ENCODE measurements around the gene CNOT3.
"Not testable (repeated sequence)": the region's sequence is repeated elsewhere in the genome, so short reads cannot be mapped to it uniquely, and the experiment has no call there.

CNOT3 gene

DNA sequence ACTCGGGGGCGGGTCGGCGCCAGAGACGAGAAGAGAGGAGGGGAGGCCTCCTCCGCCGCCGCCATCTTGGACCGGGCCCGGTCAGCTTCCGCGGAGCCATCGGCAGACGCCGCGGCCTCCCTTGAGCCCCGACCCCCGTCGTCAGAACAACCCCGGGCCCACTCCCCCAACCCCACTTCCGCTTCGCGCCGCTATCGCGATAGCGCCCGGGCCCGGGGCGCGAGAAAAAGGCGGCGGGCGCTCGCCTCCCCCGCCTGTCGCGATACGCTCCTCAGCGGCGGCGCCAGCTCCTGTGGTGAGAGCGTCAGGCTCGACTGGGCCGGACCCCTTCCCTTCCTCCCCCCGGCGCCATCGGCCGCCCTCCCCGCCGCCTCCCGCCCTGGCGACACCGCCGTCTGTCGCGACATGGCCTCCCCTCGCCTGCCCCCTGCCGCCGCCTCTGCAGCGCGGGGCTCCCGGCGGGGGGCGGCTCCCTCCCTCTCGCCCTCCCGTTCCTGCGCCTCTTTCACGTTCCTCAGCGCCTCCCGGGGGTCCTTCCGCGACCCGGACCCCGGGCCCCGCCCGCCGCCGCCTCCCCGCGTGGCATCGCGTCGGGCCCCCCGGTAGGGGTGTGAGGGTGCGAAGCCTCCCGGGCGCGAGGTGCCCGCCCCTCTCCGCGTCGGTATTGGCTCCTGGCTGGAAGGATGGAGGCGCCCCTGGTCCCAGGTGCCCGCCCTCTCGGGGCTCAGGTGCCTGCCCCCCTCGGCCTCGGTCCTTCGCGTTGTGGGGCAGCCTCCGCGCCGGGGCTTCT, at the start of gene CNOT3:
TSS of gene CNOT3 (plus strand) at position 64 of the 790 bp plus-strand sequence. CDS start 5,217 bp downstream, outside the sequence.
- DNase-seq: no peak

DNA sequence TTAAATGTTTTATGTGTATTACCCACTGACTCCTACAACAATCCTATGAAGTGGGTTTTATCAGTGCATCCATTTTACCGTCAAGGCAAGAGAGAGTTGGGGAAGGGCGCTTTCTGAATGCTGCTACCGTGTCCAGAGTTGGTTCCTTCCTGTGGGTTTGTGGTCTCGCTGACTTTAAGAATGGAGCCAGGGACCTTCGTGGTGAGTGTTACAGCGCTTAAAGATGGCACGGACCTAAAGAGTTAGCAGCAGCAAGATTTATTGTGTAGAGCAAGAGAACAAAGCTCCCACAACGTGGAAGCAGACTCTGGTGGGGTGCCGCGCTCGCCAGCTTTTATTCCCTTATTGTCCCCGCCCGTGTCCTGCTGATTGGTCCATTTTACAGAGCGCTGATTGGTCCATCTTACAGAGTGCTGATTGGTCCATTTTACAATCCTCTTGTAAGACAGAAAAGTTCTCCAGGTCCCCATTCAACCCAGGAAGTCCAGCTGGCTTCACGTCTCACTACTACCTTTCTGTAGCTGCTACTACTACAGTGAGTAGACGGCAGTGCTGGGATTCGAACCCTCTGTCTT, 43.0 kb upstream of the CNOT3 start:
- DNase-seq: no peak

DNA sequence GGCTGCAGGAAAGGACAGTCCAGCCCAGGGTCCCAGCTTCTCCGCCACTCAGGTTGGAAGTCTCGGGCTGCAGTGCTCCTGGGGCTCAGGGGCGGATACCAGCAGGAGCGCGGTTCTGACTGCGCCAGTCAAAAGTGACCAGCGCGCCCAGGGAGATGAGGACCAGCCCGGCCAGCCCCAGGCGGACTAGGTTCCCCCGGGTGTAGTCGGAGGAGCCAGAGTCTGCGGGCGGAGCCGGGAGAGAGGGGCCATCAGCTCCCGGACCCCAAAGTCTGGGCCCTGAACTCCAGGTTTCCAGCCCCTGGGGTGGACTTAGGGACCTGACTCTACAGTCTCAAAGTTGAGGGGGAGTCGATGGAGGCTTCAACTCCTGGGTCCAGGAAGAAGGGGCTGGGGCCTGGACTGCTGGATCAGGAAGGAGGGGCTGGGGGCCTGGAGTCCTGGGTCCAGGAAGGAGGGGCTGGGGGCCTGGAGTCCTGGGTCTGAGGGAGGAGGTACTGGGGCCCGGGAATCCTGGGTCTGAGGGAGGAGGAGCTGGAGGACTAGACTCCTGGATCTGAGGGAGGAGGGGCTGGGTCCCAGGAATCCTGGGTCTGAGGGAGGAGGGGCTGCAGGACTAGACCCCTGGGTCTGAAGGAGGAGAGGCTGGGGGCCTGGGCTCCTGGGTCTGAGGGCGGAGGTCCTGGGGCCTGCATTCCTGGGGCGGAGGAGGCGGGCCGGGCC, 42.3 kb upstream of the CNOT3 start:
- no peak for DNase-seq

DNA sequence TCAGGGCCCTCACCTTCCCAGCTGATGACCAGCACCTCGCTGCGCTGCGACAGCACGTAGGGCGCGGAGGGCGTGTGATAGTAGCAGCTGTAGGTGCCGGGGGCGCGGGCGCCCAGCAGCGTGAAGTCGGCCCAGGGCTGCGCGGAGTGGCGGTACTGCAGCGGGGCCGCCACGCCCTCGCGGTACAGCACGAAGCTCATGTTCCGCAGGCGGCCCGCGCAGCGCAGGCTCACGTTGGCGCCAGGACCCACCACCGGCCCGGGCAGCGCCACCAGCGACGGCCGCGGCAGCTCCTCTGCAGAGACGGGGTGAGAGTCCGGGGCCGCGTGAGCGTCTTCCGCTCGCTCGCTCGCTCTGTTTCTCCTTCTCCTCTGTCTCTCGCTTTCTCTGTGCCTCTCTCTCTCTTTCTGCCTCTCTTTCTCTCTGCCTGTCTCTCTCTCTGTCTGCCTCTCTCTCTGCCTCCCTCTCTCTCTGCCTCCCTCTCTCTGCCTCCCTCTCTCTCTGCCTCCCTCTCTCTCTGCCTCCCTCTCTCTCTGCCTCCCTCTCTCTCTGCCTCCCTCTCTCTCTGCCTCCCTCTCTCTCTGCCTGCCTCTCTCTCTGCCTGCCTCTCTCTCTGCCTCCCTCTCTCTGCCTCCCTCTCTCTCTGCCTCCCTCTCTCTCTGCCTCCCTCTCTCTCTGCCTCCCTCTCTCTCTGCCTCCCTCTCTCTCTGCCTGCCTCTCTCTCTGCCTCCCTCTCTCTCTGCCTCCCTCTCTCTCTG, 41.5 kb upstream of the CNOT3 start:
- not testable (repeated sequence) for DNase-seq

DNA sequence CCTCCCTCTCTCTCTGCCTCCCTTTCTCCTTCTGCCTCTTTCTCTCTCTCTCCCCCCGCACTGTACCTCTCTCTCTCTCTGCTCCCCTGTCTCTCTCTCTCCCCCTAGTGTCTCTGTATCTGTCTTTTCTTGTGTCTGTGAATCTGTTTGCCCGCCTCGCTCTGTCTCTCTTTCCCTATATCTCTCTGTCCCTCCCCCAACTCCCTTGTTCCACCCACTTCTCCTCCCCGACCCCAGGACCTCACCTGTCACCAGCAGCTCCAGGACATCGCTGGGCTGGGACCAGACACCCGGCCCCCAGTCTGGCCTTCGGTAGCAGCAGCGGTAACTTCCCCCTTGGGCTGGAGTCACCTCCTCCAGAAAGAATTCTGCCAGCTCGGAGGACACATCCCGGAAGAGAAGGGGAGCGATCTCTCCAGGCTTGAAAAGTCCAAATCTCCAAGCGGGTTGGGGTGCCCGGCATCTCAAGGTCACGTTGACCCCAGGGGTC, 40.9 kb upstream of the CNOT3 start:
- no peak for DNase-seq

DNA sequence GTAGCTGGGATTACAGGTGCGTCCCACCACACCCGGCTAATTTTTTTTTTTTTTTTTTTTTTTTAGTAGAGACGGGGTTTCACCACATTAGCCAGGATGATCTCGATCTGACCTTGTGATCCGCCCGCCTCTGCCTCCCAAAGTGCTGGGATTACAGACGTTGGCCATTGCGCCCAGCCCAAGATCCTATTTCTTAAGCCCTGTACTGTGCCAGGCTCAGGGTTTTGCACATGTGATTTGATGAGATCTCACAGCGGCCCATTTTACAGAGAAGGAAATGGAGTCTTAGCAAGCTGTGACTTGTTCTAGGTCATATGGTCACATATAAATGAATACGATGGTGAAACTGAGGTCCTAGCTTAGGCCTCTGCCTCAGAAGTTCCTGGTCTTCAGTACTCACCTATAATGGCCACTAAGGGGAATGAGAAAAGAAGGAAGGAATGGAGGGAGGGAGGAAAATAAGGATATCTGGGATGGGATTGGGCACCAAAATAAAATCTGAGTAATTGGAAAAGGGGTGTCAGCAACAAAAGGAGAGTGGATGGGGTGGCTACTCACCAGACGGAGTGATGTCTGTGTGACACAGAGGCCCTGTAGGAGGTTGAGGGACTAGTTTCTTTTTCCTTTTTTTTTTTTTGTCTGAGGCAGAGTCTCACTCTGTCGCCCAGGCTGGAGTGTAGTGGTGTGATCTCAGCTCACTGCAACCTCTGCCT, 38.2 kb upstream of the CNOT3 start:
- DNase-seq: no peak

DNA sequence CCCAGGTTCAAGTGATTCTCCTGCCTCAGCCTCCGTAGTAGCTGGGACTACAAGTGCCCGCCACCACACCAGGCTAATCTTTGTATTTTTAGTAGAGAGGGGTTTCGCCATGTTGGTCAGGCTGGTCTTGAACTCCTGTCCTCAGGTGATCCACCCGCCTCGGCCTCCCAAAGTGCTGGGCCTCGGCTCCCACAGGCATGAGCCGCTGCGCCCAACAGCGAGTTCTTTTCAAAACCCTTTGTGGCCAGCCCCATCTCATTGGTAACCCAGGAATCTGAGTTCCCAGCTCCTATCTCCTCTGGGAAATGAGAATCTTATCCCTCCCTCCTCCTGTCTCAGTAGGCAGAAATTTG, 37.7 kb upstream of the CNOT3 start:
- DNase-seq: not testable (repeated sequence)

DNA sequence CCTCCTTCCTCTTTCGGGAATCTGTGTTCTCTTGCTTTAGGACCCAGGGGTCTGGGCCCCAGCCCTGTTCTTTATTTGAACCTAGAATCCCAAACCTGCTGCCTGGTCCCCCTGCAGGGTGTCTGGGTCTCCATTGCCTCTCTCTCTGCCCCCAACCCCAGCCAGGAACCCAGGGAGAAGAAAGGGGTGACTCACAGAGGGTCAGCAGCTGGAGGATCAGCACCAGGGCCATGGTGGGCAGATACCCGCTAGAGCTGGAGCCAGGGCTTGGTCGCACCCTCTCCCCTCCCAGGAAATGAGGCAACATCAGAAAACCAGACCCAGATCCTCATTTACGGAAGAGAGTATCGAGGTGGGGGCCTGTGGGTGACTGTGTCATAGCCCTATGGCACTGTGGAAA, 37.0 kb upstream of the CNOT3 start, which contains the start of gene OSCAR:
TSS of gene OSCAR (minus strand) at position 243 of the 400 bp plus-strand sequence. CDS start at position 232, 11 bp downstream.
- DNase-seq: no peak

DNA sequence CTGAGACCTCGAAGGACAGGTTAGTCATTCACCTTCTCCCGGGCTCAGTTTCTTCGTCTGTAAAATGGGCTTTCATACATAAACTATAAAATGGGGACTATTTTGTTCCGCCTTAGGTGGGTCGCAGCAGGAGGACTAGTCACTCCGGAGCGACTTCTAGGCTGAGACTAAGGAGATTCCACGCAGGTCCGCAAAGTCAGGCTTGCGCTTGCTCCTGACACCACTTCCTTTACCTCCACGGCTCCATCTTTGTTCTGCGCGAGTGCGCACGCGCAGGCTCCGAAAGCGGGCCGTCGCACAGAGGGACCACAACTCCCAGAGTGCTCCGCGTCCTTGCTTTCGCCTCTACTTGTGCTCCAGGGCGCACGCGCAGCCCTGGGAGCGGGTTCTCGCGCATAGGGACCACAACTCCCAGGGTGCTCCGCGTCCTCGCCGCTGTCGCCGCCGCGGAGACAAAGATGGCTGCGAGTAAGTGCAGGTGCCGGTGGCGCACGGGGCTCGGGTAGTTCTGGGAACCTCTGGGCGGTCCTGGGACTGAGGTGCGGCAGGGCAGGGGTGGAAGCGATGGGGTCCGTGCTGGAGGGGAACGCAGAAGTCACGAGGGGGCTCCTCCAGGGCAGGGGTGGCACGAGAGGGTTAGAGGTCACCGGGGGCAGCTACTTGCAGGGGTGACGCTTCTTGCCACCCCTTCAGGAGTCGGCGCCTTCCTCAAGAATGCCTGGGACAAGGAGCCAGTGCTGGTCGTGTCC, 35.0 kb upstream of the CNOT3 start, which contains the start of gene NDUFA3:
TSS of gene NDUFA3 (plus strand) at position 435 of the 749 bp plus-strand sequence. CDS start at position 459, 24 bp downstream.
- peak; percentile 94 for DNase-seq

DNA sequence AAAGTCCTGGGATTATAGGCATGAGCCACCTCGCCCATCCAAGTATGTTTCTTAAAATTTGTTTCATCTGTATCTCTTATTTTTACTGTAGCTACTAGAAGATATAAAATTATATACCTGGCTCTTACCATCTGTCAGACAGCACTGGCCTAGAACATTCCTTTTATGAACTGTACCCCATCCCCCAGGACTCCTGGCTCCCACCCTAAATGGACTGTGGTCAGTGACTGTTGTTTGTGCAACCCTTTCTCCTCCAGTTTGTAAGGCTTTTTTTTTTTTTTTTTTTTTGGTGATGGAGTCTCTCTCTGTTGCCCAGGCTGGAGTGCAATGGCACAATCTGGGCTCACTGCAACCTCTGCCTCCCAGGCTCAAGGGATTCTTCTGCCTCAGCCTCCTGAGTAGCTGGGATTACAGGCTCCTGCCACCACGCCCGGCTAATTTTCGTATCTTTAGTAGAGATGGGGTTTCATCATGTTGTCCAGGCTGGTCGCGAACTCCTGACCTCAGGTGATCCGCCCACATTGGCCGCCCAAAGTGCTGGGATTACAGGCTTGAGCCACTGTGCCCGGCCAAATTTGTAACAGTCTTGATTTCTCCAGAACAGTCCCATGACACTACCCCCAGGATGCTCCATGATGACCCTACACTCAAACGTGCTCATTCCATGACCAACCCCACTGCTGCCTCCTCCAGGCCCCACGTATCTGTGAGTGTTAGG, 32.4 kb upstream of the CNOT3 start:
- no peak for DNase-seq

DNA sequence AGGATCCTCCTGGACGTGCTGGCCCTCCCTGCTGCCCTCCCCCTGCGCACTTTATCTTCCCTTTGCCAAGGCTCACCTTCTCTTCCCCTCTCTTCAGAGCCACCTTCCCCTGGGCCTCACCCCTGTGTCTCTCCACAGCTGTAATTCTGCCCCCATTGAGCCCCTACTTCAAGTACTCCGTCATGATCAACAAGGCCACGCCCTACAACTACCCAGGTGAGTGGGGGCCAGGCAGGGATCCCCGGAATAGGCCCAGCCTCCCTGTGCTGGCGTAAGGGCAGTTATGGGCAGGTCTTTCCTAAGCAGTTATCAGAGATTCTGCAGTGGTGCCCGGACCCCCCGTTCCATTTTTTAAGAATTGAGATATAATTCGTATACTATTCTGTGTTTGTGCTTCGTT, 31.8 kb upstream of the CNOT3 start:
- no peak for DNase-seq

DNA sequence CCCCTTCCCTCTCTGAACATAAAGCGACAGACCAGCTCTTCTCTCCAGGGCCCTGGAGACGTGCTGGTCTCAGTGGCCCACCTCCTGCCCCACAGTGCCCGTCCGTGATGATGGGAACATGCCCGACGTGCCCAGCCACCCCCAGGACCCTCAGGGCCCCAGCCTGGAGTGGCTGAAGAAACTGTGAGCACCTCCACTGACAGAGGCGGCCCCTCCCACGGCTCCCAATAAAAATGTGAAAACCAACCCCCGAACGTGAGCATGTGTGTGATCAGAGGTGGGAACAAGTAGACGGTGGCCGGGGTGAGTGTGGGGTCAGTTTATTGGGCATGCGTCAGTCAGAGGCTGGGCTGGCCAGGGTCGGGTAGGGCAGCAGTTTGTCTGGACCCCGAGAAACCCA, 30.8 kb upstream of the CNOT3 start:
- no peak for DNase-seq

DNA sequence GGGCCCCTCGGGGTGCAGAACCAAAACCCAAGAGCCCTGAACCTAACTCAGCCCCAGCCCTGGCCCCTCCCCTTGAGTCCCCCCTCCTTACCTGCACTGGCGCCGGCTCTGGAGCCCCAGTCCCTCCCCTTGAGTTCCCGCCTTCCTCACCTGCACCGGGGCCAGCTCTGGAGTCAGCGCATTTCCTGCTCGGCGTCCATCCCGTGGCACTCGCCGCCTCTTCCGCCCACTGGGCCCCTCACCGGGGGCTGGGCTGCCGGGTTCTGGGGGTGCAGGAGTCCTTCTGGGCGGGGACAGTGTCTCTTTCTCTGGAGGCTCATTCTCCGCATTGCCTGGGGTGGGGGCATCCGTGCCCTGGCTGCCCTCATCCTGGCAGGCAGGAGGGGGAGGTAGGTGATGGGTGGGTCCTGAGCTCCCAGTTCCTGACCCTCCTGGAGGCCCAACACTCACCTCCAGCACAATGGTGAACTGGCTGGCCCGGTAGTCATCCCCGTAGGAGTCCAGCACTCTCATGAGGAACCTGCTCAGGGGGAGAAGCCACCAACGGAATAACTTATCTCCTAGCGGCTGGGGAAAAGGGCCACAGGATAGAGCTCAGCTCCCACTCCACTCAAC, 29.6 kb upstream of the CNOT3 start:
- no peak for DNase-seq

DNA sequence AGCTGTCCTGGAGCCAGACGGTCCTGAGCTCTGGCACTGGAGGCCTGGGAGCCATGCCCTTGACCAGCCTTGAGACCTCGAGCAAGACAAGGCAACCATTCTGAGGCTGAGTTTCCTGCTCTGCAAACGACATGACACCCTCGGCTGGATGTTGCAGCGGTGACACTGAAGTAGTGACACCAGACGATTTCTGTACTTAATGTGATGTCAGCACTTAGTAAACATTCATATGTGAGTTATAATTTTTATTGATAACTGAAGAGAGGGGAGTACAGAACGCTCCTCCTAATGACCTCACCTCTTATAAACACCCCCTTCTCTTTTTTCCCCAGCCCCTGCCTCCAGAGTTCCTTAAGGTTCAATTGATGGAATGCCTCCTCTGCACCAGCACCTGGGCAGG, 29.1 kb upstream of the CNOT3 start:
- DNase-seq: no peak

DNA sequence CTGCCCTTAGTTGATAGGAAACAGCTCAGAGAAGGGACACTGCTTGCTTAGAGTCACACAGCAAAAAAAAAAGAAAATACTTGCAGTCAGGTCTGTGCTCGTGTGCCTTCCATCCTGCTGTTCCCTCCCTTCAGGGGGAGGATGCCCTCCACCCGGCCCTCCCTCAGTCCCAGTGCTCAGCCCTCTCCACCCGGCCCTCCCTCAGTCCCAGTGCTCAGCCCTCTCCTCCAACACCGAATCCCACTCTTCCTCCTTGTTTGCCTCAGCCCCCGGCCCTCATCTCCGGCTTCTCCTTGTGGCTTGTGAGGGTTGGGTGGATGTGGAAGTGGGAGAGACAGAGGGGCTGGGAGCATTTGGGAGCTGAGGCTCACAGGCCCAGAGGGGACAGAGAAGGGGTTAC, 27.9 kb upstream of the CNOT3 start:
- no peak for DNase-seq

DNA sequence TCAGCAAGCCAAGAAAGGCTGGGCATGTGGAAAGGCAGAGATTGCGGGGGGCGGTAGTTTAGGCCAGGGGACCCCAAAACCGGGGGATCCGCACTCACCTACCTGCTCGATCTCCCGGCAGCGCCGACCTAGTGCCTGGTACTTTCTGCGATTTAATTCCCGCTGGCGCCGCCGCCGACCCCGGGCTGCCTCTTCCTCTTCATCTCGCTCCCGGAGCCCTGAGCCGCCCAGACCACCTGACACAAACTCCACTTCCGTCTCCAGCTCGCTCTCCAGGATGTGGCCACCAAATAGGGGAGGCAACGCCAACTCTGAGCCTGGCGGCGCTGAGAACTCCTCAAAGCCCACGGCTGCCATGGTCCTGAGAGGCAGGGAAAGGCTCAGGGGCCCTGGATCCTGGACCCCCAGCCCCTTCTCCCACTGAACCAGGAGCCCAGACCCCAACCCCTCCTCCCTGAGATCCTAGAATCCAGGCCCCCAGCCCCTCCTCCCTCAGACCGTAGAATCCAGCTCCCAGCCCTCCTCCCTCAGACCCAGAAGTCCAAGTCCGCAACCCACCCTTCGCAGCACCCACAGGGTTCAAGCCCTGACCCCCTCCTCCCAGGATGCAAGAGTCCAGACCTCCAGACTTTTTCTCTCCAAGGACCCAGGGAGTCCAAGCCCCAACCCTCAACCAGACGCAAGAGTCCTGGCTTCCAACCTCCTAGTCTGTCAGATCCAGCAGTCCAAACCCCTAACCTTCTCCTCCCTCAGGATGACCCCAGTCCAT, 23.0 kb upstream of the CNOT3 start:
- DNase-seq: no peak

DNA sequence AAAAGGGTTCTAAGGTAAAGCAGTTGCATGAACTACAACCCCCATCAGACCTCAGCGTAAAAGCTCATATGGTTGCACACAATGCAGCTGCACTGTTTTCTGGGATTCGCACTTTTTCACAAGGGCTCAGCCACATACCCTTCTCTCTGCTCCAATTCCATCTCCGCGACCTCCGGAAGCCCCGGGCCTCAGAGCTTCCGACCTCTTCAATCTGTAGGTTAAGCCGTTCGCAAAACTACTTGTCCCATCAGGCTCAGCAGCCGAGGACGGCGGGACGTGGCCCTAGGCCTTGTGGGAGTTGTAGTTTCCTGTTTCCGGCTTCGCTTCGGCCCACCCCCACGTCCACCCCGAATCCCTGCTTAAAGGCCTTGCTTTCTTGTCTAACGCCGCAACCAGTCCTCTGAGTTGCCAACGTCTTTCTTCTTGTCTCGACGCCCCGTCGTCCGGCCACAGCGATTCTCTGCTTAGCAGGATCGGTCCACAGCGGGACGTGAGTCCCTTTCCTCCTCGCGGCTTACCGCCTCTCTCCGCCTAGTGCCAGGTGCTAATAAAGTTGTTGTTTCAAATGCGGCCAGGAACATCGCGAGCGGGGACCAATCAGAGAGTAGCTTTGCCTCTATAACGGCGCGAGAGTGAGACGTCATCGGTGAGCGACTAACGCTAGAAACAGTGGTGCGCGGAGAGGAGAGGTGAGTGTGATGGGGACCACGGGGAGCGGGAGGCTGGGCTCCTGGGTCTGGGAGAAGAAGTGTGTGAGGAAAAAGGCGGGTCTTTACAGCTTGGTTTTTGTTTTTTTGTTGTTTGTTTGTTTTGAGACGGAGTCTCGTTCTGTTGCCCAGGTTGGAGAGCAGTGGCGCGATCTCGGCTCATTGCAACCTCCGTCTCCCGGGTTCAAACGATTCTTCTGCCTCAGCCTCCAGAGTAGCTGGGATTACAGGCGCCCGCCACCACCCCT, 22.2 kb upstream of the CNOT3 start, which contains the start of the genes PRPF31 and TFPT:
TSS of gene PRPF31 (plus strand) at position 646 of the 955 bp plus-strand sequence. CDS start 2,525 bp downstream, outside the sequence.
TSS of gene TFPT (minus strand) at position 549 of the 955 bp plus-strand sequence. CDS start at position 161, 388 bp downstream.
- peak; percentile 97 for DNase-seq

DNA sequence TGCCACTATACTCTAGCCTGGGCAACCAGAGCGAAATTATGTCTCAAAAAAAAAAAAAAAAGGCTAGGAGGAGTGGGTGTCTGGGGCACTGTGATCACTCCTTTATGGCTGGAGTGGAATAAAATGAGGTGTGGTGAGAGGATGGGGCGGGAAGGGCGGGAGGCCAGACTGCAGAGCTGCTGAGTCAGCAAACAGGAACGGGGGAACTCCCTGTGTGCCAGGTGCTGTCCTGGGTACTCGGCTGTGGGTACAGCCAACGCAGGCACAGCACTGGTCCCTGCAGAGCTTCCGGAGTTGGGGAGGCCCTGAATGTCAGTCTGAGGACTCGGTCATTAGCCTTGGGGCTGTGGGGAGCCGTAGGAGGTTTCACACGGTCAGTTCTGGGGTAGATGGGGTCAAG, 16.3 kb upstream of the CNOT3 start:
- DNase-seq: no peak

Measured in NCI-H510A (cell line).